ENCODE measurements around the gene UHRF1.
"Not testable (repeated sequence)": the region's sequence is repeated elsewhere in the genome, so short reads cannot be mapped to it uniquely, and the experiment has no call there.

Gene UHRF1

DNA sequence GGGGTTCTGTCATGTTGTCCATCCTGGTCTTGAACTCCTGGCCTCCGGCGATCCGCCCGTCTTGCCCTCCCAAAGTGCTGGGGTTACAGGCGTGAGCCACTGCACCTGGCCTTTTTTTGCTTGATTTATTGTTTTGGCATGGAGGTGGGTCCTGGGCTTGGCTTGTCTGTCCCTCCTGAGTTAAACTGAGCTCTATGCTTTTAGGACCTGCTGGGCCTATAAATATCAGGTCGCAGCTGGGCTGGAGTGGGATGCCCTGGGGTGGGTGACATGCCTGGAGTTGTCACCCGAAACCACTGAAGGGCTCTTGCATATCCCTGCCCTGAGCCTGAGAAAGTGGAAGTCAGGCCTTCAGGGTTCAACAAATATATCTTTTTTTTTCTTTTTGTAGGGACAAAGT, 12.2 kb upstream of the UHRF1 start:
- in situ Hi-C loops (cut with HindIII; ENCODE audit: low sequenced_read_pairs): loop anchor here (5.0 kb wide), 1 partner anchor 40 kb away; no protein-coding TSS in a partner anchor

DNA sequence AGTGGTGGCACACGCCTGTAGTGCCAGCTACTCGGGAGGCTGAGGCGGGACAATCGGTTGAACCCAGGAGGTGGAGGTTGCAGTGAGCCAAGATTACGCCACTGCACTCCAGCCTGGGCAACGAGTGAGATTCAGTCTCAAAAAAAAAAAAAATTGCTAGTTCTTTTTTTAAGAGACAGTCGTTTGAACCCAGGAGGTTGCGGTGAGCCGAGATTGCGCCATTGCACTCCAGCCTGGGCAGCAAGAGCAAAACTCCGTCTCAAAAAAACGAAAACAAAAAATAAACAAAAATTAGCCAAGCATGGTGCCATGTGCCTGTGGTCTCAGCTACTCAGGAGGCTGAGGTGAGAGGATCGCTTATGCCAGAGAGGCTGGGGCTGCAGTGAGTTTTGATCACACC, 8.4 kb upstream of the UHRF1 start:
- in situ Hi-C loops (cut with HindIII; ENCODE audit: low sequenced_read_pairs): not testable (repeated sequence)

DNA sequence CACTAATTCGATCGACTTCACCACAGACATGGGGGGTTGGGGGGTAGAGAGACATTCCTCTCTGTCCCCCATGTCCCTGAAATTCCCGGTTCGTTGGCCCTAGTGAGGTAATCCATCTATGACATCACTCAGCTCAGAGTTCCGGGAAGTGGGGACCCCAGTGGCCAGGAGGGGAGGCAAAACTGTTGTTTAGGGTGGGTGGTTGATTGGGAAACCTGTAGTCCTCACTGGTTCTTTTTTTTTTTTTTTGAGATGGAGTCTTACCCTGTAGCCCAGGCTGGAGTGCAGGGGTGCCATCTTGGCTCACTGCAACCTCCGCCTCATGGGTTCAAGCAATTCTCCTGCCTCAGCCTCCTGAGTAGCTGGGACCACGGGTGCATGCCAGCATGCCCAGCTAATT, 6.5 kb upstream of the UHRF1 start, which contains the start of gene ARRDC5:
ARRDC5 (minus strand) TSS at position 101 of the 400 bp plus-strand sequence; CDS start at position 30, 71 bp downstream.
- in situ Hi-C loops (cut with HindIII; ENCODE audit: low sequenced_read_pairs): no loop called here

DNA sequence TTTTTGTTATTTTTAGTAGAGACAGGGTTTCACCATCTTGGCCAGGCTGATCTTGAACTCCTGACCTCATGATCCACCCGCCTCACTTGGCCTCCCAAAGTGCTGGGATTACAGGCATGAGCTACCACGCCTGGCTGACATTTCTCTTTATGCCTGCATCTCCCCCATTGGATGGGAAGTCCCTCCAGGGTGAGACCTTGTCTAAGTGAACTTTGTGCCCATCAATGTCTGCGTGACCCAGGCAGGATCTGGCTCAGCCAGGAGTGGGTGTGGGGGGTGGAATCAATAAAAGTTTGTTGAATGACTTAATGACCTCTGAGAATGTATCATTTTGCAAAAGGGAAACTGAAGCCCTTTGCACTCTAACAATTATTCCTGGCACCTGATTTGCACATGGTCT, 4.8 kb upstream of the UHRF1 start:
- in situ Hi-C loops (cut with HindIII; ENCODE audit: low sequenced_read_pairs): no loop called here

DNA sequence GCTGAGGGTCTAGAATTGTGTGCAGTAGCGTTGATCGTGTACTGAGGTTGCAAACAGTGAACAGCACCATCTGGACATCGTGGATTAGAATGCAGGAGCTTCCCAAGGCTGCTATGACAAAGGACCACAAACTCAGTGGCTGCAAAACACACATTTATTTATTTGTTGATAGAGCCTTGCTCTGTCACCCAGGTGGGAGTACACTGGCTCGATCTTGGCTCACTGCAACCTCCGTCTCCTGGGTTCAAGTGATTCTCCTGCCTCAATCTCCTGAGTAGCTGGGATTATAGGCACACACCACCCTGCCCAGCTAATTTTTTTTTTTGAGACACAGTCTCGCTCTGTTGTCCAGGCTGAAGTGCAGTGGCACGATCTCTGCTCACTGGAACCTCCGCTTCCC, 2.3 kb upstream of the UHRF1 start:
- in situ Hi-C loops (cut with HindIII; ENCODE audit: low sequenced_read_pairs): no loop called here

DNA sequence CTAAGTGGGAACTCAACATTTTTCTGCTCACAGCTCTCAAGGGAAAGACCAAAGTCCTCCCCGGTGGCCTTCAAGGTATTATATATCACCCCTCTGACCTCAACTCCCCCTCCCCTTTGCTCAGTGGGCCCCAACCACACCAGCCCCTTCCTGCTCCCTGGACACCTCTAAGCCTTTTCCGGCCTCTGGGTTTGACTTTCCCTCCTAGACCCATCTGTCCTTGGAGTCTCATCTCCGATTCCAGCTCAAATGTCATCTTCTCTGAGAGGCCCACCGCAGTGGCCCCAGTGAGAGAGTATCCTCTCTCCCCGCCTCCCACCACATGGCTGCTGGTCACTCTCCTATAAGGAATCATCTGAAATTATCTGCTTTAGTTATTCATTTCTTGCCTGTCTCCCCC, 941 bp upstream of the UHRF1 start:
- in situ Hi-C loops (cut with HindIII; ENCODE audit: low sequenced_read_pairs): no loop called here

DNA sequence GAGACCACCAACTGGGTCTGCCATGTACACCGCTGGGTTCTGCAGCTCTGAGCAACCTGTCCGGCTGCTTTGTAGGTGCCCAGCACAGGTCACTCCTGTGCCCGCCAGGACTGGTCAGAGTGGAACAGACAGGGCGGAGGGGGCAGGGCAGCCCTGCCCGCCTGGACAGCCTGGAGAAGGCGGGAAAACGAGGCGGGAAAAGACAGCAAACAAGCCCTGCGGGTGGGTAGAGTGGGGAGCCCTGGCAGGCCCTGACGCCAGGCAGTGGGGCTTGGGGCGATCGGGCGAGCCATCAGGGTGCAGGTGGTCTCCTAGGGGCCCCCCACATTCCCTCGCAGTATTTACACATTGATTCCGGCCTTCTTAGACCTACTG, 533 bp upstream of the UHRF1 start:
- in situ Hi-C loops (cut with HindIII; ENCODE audit: low sequenced_read_pairs): no loop called here

DNA sequence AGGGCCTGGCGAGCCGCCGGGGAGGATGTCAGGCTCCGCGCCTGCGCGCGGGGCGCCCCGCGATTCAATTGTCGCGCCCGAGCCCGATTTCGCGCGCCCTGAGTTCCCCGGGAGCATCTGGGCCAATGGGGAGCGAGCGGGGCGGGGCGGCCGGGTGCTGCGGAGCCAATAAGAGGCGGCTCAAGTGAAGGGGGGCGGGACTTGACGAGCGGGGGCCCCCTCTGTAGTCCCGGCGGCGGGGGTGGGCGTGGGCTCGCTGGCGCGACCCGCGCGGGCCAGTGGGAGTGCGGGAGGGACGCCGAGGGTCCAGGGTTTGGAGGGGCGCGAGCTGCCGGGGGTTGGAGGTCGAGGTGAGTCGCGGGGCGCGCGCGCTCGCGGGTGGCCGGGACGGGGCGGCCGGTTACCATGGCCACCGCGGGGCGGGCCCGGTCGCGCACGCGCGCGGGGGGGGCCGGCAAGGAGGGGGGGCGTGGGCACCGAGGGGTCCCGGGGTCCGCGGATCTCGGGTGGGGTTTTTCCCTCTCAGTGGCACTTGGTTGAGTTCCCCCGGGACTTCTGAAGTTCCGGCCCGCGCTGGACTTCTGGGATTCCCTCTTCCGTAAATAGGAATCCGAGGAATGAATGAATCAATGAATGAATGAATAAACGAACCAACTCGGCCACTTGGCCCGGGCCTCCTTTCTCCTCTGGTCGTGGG, 744 bp downstream of the UHRF1 start:
- in situ Hi-C loops (cut with HindIII; ENCODE audit: low sequenced_read_pairs): no loop called here

DNA sequence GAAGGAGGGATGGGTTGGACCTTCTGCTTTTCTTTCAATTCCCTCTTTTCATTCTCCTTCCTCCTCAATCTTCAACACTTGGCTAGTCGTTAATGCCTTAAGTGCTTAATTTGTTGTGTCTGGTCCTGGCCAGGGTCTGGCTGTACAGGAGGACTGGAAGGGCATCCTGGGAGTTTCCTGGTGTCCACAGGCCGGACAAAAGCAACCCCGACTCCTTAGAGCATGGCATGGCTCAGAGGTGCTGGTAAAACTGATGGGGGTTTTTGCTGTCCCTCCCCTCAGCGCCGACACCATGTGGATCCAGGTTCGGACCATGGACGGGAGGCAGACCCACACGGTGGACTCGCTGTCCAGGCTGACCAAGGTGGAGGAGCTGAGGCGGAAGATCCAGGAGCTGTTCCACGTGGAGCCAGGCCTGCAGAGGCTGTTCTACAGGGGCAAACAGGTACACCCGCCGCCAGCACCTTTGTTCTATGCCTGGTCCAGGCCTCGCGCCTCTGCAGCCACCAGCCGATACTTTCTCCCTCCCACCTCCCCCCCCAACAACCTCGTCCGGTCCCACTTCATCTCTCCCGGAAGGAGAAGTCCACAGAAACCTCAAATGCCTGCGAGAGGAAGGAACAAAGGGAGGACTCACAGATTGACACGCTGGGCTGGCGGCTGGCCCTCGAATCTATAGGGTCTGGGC, 1.4 kb downstream of the UHRF1 start:
- in situ Hi-C loops (cut with HindIII; ENCODE audit: low sequenced_read_pairs): no loop called here

DNA sequence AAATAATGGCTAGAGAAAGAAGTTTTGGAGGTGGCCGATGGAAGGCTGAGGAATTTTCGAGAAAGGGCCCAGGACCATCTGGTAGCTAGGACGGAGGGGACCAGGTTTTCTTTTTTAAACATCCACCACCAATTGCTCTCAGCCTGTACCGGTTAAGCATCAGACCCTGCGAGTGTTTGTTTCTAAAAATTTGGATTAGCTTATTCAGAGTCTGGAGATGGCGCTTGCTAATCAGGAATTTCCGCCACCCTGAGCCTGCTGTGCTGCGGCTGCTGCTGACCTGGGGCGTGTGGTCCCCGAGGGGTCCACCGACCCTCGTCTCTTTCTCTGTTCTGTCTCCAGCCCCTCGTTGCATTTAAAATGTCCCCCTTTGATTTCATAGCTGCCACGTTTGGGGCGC, 2.0 kb downstream of the UHRF1 start:
- in situ Hi-C loops (cut with HindIII; ENCODE audit: low sequenced_read_pairs): no loop called here

DNA sequence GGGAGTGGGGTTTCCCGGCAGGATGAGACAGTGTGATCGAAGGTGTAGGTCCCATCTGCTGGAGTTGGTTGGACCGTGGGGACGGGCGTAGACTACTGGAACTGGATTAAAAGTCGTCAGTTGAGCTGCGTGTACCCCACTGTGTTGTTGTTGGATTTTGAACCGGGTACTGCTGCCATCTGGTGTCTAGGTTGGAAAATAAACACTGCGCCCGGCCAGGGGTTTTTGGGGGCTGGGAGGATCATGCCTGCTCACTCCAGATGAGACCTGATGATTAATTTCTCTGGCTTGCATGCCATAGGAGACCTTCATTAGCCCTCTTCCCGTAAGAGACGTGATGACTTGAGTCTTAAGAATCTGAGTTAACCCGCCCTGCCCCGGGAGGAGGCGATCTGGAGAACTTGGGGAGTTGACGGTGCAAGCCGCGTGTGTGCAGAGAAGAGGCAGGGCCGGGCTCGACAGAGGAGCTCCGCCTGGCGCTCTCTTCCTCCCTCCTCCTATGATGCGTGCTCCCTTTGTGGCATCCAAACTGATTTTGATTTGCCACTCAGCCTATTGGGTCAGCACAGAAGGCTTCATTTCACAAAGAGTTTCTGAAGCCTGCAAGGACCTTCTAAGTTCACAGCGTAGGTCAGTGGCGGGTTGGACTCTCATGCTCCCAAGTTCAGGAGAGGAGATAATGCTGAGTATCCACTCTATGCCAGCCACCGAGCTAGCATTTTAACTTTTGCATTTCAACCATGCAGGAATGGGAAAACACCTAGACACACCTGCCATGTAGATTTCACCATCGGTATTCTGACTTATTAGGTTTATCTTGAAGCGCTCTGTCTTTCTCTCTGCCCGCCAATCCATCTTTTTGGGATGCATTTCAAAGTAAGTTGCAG, 2.7 kb downstream of the UHRF1 start:
- in situ Hi-C loops (cut with HindIII; ENCODE audit: low sequenced_read_pairs): no loop called here

DNA sequence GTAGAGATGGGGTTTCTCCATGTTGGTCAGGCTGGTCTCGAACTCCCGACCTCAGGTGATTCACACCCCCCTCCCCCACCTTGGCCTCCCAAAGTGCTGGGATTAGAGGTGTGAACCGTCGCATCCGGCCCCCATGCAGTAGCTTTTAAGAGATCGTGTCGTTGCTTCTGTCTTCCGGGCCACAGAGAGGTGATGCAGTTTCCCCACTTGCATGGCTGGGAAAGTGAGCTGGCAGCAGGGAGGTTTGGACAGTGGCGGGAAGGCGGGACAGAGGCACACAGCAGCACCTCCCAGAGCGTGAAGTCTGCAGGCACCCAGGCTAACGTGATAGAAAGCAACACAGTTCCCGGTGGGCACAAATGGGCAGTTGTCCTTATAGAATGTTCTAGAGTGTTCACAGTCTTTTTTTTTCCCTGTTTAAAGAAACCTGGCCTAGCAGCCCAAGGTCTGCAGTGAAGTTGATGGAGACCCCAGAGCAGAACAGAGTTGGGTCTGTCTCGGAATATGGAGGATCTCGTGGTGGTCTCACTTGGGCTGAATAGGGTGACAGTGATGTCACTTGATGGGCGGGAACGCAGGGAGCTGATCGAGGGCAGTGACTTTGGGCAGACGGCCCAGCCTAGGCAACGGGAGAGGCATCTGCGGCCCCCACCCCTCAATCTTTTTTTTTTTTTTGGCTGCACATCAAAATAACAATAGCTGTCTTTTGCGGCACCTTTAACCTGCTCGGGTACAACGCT, 4.9 kb downstream of the UHRF1 start:
- in situ Hi-C loops (cut with HindIII; ENCODE audit: low sequenced_read_pairs): no loop called here

DNA sequence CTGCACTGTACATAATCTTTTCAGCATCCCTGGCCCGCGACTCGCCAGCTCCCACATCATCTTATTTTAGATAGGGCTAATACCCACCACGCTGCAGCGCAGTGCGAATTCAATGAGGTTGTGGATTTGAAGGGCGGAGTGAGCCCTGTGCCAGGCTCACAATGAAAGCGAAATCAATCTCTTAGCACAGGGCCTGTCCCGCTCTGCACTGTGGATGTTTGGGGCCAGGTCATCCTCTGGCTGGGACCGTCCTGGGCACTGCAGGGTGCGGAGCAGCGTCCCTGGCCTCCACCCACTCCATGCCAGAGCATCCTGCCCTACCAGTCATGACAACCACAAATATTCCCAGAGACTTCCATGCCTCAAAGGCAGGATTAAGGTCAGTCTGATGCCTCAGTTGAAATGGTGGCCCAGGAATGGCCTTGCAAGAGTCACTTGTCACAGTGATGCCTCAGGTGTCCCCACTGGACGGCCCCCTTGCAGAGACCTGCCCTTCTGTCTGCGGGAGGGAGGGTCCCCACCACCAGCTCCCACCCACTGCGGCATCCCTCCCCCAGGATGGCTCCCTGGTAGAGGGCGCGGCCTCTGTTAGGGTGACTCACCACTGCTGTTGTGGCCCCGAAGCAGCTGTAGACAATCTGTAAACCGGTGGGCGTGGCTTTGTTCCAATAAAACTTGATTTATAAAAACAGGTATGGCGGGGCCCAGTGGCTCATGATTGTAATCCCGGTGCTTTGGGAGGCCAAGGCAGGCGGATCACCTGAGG, 5.6 kb downstream of the UHRF1 start:
- in situ Hi-C loops (cut with HindIII; ENCODE audit: low sequenced_read_pairs): no loop called here

DNA sequence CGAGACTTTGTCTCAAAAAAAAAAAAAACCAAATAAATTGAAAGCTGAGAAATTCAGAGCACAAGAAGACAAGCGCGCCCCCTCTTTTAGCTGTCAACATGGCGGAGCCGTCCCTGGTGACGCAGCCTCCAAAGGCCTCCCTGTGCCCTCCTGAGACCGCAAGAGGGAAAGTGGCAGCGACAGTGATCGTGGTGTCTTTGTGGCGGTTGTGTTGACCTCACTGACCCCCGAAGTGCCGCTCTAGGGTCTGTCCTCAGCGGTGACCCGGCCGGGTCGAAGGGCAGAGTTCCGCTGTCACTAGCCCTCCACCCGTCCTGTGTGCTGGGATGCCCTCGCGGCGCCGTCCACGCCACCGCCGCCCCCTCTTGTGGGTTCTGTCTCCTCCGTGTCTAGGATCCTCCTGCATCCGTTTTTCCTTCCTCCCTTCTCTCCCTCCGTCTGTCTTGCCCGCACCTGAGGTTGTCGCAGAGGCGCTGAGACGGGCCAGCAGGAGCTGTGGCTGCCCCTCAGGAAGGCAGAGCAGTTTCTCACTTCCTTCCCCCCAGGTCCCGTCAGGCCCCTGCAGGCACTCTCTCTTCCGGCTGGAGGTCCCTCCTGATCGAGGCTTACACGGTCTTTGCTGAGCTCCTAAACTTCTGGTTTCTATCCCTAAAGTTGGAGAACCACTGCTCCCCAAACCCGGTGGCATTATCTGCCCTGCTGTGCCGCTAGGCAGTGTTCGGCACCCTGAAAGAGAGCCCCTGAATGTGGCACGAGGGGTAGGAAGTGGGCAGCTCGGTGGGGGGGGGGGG, 7.2 kb downstream of the UHRF1 start:
- in situ Hi-C loops (cut with HindIII; ENCODE audit: low sequenced_read_pairs): no loop called here

DNA sequence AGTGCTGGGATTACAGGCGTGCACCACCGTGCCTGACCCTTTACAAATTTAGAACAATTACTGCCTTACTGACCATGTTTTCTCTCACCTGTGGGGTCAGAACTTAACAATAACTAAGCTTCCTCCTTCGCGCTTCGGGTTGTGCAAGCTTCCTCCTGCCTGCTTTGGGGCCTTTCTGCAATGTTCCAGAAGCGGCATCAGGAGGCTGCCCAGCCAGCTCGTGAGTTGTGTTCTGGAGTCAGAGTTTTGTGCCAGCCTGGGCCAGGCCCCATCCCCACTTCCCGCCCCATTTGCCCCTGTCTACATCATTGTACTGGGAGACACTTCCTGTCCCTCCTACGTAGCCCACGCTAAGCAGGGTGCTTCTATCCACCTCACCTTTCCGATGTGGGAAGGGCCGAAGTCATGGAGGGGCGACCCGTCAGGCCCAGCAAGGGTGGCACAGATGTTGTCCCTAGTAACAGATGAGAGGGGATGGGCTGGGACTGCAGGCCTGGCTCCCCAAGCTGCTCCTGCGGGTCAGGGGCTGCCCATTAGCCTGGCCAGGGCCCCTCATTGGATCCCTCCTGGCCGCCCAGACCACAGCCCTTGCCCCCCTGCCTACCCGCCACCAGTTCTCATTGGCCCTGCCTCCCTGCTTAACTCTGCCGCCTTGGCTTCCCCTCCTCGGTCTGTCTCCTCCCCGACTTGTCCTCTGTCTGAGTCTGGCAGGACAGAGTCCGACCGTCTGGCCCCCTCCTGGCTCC, 13.4 kb downstream of the UHRF1 start:
- in situ Hi-C loops (cut with HindIII; ENCODE audit: low sequenced_read_pairs): no loop called here

DNA sequence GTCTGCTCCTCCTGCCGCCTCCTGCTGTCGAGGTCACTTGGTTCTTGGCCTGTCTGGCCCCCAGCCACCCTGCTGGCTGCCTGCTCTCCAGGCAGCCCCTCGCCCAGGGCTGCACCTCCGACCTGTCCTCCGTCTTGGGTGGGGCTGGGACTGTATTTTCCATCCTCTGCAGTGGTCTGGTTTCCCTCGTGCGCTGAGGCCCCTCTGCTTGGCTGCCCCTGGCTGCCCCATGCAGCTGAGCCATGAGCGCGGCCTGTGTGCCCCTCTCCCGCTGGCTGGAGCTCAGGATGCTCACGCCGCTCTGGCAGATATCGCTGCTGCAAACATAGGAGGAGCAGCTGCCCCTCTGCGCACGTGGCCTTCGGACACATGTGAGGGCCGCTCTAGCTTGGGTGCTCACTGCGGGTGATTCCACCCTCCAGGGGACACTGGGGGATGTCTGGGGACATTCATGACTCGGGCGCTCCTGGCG, 14.0 kb downstream of the UHRF1 start:
- in situ Hi-C loops (cut with HindIII; ENCODE audit: low sequenced_read_pairs): no loop called here

DNA sequence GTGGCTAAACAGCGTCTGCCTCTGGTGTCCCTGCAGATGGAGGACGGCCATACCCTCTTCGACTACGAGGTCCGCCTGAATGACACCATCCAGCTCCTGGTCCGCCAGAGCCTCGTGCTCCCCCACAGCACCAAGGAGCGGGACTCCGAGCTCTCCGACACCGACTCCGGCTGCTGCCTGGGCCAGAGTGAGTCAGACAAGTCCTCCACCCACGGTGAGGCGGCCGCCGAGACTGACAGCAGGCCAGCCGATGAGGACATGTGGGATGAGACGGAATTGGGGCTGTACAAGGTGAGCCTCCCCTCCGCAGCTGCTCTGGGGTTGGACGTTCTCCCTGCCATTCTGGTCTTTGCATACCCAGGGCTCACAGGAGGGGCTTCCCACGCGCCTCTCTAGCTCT, 19.9 kb downstream of the UHRF1 start:
- in situ Hi-C loops (cut with HindIII; ENCODE audit: low sequenced_read_pairs): no loop called here

DNA sequence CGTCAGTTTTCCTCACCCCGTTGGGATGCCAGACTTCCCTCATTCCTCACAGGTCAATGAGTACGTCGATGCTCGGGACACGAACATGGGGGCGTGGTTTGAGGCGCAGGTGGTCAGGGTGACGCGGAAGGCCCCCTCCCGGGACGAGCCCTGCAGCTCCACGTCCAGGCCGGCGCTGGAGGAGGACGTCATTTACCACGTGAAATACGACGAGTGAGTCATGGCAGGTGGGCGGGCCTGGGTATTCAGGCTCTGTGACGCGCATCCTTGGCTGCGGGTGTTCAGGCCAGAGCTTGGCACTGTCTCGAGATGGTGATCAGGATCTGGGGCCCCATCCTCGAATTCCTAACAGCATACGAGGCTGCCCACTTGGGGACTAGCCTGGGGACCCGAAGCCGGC, 21.4 kb downstream of the UHRF1 start:
- in situ Hi-C loops (cut with HindIII; ENCODE audit: low sequenced_read_pairs): loop anchor here (5.0 kb wide), 2 partner anchors 57 to 73 kb away; no protein-coding TSS in a partner anchor

Data from endothelial cell of hepatic sinusoid (primary cell).